Fibroblast of peridontal ligament (primary cell): ENCODE measurements around the gene AK5.

ENCODE experiments used
- DNase-seq: peaks from one replicate; pipeline ENCODE4 v3.0.0-alpha.2; 2010; ENCODE audit errors: extremely low read depth

AK5 gene

GRCh38 chr1:77446841-77447555 is 165.2 kb downstream of the AK5 start:
- DNase-seq = no peak

DNA sequence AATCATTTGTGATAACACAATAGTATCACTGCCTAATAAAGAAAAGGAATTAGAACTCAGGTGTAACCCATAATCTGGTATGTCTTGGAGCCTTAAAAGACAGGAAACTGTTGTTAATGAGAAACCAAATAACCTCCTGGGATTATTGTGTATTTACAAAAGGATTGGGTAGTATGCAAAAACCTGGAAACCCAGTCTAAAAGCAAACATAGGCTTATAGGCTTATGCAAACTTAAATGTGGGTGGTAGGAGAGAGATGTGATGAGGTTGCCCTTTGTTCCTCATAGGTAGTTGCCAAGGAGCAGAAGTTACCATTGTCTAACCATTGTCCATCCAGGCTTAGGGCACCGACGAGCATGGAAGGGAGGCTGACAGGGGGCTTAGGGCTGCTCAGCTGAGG is 165.8 kb downstream of the AK5 start:
- no peak for DNase-seq

DNA sequence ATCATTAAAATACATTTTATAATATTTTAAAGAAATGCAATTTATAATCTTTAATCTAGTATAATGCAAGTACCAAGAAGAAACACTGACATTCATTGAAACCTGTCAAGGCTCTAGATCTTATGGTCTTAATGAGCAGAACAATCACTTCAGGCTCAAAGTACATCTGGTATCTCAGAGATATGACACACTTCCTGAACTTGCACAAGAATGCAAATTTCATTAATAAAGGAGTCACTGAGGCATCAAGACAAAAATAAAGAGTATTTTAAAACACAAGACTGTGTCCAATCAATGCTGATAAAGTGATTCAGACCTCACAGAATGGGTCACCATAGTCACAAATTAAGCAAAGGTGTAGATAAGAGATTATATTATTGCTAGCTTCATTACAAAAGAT is 178.1 kb downstream of the AK5 start:
- no peak for DNase-seq

DNA sequence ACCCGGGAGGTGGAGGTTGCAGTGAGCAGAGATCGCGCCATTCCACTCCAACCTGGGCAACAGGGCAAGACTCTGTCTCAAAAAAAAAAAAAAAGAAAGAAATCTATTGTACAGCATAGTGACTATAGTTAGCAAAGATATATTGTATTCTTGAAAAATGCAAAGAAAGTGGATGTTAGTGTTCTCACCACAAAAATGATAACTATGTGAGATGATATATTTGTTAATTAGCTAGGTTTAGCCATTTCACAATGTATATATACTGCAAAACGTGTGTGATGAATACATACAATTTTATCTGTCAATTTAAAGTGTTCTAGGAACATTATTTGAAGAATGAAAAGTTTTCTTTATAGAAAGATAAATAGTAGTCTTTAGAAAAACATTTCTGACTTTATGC is 179.9 kb downstream of the AK5 start:
- no peak for DNase-seq

DNA sequence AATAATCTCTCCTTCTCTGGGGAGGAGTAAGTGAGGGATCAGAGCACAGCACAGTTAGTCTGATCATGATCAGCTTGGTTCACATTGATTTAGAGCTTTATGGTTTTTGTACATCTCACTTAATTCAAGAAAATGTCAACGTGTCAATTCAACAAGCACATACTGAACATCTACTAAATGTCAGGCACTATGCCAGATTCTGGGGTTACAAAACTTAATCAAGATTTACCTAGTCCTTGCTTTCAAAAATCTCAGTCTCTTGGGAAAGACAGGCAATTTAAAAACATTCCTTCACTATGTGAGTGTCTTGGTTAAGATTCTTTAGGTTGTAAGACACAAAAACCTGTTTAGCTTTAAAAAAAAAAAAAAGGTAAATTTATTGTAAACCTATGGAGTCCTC is 181.4 kb downstream of the AK5 start:
- DNase-seq = no peak

DNA sequence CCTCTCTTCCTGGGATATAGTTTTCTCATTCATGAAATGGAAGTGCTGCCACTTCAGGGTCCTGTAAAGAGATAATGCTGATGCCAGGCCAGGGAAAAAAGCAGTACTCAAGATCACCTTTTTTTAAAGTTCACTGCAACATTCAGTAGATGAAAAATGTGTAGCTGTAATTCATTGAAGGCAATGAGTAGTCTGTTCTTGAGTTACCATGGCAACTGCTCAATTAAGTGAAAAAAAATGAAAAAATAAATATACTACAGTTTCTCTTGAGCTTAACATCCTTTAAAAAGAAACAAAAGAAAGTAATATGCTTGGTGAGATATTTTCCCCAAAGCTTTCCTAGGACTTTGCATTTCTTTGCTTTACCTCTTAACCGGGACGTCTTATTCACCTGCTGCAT is 183.3 kb downstream of the AK5 start:
- peak; percentile 59 for DNase-seq

- DNase-seq = no peak
Observed at GRCh38 chr1:77465922-77466321, 184.1 kb downstream of the AK5 start.

GRCh38 chr1:77467021-77467595 is 185.3 kb downstream of the AK5 start:
- DNase-seq = no peak

DNA sequence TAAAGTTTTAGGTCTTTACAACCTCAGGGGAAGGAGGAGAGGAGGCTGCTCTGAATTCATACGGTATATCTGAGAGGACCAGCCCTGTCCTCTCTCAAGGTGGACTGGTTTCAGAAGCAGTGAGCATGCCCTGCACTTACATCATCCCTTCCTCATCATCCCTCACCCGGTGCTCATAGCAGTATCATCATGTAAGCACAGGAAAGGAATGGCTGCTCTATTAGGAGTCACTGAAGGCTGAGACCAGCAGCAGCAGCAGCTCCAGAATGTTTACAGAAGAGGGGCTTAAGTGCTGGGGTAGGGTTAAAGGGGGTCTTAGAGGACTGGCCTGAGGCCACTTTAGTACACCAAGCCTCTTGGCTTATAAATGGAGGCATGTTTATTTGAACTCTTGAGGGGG is 185.9 kb downstream of the AK5 start:
- no peak for DNase-seq

DNA sequence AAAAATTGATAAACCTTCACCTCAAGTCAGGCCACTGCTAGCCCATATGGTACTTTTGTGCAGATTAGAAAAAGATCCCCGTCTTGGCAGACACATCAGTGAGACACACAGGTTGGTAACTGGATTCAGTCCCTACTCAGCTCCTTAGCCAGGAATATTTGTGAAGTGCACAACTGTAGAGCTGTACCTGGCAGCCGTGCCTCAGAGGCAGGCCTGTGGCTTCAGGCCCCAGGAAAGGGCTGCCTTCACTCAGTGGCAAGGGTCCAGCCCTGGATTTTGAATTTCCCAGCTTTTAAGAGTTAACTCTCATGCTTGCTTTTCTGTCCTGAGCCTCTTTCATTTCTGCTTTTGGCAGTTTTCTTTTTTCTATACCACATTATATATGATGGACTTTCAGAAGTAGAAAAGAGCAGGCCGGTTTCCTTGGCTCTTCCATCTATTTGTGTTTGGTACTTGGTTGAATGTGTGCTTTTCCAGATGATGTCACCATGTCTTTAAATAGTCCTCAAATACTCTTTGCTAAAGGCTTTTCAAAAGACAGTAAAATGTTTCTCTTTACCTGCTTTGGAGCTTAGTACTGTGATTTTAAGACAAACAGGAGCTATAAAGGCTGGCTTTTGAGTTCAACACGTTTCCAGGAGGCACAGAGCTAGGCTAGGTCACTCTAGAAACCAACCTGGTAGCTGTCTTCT is 186.6 kb downstream of the AK5 start:
- peak; percentile 44 for DNase-seq

DNA sequence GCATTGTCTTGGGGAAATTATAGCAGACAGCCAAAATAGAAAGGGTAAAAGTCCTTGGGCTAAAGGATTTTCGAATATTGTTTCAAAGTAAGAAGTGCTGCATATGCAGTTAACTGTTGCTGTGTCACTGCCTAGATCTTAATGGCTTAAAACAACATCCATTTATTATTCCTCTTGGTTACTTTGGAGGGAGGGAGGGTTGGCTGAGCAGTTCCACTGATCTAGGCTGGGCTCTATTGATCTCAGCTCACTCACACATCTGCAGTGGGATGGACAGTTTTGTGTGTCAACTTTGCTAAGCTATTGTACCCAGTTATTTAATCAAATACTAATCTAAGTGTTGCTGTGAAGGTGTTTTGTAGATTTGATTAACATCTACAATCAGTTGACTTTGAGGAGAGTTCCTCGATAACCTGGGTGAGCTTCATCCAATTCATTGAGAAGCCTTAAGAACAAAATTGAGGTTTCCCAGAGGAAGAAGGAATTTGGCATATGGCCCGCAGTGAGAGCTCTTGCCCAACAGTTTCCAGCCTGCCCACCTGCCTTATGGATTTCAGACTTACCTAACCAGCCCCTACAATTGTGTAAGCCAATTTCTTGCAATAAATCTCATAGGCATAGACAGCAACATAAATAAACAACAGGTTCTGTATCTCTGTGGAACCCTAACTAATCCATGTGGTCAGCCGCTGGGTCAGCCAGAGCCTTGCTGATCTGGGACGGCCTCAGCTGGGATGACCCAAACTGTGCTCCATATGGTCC is 187.3 kb downstream of the AK5 start:
- DNase-seq = no peak

GRCh38 chr1:77471691-77472090 is 189.9 kb downstream of the AK5 start:
- DNase-seq = no peak

- peak; percentile 96 for DNase-seq
Observed at GRCh38 chr1:77473690-77474089, 191.9 kb downstream of the AK5 start.

GRCh38 chr1:77475641-77476040 is 193.8 kb downstream of the AK5 start:
- DNase-seq = no peak

- DNase-seq = no peak
Observed at GRCh38 chr1:77476475-77476874, 194.7 kb downstream of the AK5 start.

- no peak for DNase-seq
Observed at GRCh38 chr1:77484334-77484733, 202.5 kb downstream of the AK5 start.

DNA sequence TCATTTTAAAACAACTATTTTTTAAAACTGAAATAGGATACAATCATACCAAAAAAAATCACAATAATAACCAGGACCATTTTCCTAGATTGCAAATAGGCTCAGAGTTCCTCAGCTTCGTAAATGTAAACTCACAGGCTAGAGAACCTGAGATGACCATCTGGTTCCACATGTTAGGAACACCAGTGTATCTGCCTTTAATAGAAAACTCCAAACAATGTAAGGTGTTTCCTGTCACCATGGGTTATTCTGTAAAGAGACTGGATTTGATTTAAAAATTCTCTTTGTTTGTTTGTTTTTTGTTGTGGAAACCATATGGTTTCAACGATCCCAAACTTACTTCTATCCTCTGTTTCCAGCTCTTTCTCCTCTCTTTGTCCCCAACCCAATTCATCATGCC is 203.1 kb downstream of the AK5 start:
- DNase-seq = no peak

DNA sequence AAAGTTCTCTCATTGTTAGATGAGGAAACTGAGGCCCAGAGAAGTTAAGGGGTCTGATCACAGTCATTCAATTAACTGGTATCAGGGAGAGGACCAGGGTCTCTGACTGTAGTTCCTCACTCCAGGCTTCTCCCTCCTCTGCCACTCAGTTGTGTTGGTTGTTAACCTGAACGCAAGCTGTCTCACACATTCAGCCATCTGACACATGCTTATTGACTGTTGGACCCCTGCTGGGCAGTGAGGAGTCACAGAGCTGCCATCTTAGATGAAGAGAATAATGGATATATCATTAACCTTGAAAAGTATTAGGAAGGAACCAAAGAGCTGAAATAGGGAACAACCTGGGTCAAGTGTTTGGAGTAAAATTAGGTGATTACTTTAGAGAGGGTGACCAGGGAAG is 205.8 kb downstream of the AK5 start:
- DNase-seq = no peak

- no peak for DNase-seq
Observed at GRCh38 chr1:77489910-77490309, 208.1 kb downstream of the AK5 start.

- no peak for DNase-seq
Observed at GRCh38 chr1:77494026-77494425, 212.2 kb downstream of the AK5 start.

DNA sequence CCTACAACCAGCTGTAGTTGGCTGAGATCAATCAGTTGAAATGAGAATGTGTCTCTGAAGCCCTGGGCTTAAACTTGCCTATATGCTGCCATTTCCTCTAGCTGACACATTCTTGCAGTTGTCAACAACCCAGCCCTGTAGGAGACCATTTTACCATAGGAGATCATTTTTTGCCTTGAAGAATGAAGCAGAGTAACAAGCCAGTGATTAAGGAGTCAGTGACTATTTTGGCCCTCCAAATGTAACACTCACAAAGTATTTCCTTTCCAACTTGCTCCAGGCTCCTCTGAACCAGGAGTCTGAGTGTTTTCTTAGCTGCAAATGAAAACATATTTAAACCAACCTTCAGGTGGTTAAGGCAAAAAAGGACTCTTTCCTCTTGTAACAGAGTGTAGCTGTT is 217.1 kb downstream of the AK5 start:
- no peak for DNase-seq

GRCh38 chr1:77499466-77499865 is 217.6 kb downstream of the AK5 start:
- DNase-seq = no peak

GRCh38 chr1:77504986-77505385 is 223.2 kb downstream of the AK5 start:
- peak; percentile 16 for DNase-seq
